WERI-Rb-1 (cell line): ENCODE measurements around the gene CAMK4.
"Not testable (repeated sequence)": the region's sequence is repeated elsewhere in the genome, so short reads cannot be mapped to it uniquely, and the experiment has no call there.

ENCODE experiments used
- DNase-seq: peaks from one replicate; pipeline ENCODE4 v3.0.0-alpha.2; 2020
- H3K27ac ChIP-seq: fragments of 250-450 bp; sonication (Bioruptor Pico); 2 replicates; pipeline ENCODE4 v1.5.1; 2020; ENCODE audit warnings: mild to moderate bottlenecking, moderate library complexity
- H3K27me3 ChIP-seq: fragments of 250-450 bp; sonication (Bioruptor Pico); 2 replicates; pipeline ENCODE4 v1.5.1; 2021; ENCODE audit warnings: mild to moderate bottlenecking, low read depth, moderate library complexity; ENCODE audit not compliant: insufficient read depth, severe bottlenecking
- H3K36me3 ChIP-seq: fragments of 250-450 bp; sonication (Bioruptor Pico); 2 replicates; pipeline ENCODE4 v1.5.1; 2020; ENCODE audit warnings: mild to moderate bottlenecking, moderate library complexity
- H3K4me3 ChIP-seq: 2 replicates; pipeline ENCODE4 v1.5.1; 2011; ENCODE audit warnings: low read depth, mild to moderate bottlenecking, control low read depth, low read length
- H3K9me3 ChIP-seq: fragments of 250-450 bp; sonication (Bioruptor Pico); 2 replicates; pipeline ENCODE4 v1.5.1; 2021; ENCODE audit warnings: mild to moderate bottlenecking, moderate library complexity; ENCODE audit not compliant: severe bottlenecking
- TF ChIP-seq, protein P1 (sequence below): IDR thresholded peaks from 2 replicates; pipeline ENCODE4 v1.5.1; 2011; ENCODE audit warnings: low read depth, mild to moderate bottlenecking, control low read depth, inconsistent platforms, low read length

CAMK4 gene

GRCh38 chr5:111295649-111296048 is 71.5 kb downstream of the CAMK4 start:
- H3K9me3 ChIP-seq, result no peaks in the 10 kb centered on the region
- TF ChIP-seq, protein P1, sequence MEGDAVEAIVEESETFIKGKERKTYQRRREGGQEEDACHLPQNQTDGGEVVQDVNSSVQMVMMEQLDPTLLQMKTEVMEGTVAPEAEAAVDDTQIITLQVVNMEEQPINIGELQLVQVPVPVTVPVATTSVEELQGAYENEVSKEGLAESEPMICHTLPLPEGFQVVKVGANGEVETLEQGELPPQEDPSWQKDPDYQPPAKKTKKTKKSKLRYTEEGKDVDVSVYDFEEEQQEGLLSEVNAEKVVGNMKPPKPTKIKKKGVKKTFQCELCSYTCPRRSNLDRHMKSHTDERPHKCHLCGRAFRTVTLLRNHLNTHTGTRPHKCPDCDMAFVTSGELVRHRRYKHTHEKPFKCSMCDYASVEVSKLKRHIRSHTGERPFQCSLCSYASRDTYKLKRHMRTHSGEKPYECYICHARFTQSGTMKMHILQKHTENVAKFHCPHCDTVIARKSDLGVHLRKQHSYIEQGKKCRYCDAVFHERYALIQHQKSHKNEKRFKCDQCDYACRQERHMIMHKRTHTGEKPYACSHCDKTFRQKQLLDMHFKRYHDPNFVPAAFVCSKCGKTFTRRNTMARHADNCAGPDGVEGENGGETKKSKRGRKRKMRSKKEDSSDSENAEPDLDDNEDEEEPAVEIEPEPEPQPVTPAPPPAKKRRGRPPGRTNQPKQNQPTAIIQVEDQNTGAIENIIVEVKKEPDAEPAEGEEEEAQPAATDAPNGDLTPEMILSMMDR, result no peak
- no peak for DNase-seq
- no peak overlapping the region for H3K27ac ChIP-seq
- H3K4me3 ChIP-seq, result no peak overlapping the region
- H3K27me3 ChIP-seq, result no peaks in the 10 kb centered on the region
- no peaks in the 10 kb centered on the region for H3K36me3 ChIP-seq

GRCh38 chr5:111296570-111296969 is 72.4 kb downstream of the CAMK4 start:
- TF ChIP-seq, protein P1, result no peak

GRCh38 chr5:111299067-111299481 is 74.9 kb downstream of the CAMK4 start:
- Histone ChIP-seq H3K27me3 (no peaks in the 10 kb centered on the region), H3K9me3 (no peaks in the 10 kb centered on the region), H3K27ac (no peak overlapping the region), H3K36me3 (no peaks in the 10 kb centered on the region), H3K4me3 (no peak overlapping the region)
- TF ChIP-seq, protein P1, result no peak
- DNase-seq, result no peak

More at GRCh38 chr5:111296570-111296969, 72.4 kb downstream of the CAMK4 start:
- Histone ChIP-seq H3K9me3 (no peaks in the 10 kb centered on the region), H3K27me3 (no peaks in the 10 kb centered on the region), H3K4me3 (no peak overlapping the region), H3K36me3 (no peaks in the 10 kb centered on the region), H3K27ac (no peak overlapping the region)
- no peak for DNase-seq

- H3K36me3 ChIP-seq, result no peaks in the 10 kb centered on the region
- H3K4me3 ChIP-seq, result no peak overlapping the region
- H3K27ac ChIP-seq, result no peak overlapping the region
- no peak for DNase-seq
- no peaks in the 10 kb centered on the region for H3K9me3 ChIP-seq
- TF ChIP-seq, protein P1, result no peak
- H3K27me3 ChIP-seq, result no peaks in the 10 kb centered on the region
Observed at GRCh38 chr5:111299831-111300432, 75.7 kb downstream of the CAMK4 start.

DNA sequence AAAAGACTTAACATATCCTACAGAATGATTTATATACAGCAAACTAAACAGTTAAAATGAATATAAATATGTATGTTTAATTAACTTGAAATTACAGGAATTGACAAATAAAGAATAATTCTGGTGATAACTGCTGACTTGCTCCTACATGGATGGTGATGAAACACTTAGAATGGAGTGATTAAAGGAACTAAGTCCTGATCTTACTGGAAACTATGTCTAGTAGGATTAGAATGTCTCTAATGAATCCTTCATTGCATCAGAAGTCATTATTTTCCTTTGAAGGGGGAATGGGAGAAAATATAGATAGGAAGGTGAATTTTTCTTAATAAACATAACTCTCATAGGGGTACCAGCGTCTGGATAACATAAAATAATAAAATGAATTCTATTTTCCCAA is 77.1 kb downstream of the CAMK4 start:
- no peaks in the 10 kb centered on the region for H3K9me3 ChIP-seq
- no peak overlapping the region for H3K27ac ChIP-seq
- no peaks in the 10 kb centered on the region for H3K27me3 ChIP-seq
- TF ChIP-seq, protein P1, result no peak
- no peak for DNase-seq
- H3K4me3 ChIP-seq, result no peak overlapping the region
- no peaks in the 10 kb centered on the region for H3K36me3 ChIP-seq

DNA sequence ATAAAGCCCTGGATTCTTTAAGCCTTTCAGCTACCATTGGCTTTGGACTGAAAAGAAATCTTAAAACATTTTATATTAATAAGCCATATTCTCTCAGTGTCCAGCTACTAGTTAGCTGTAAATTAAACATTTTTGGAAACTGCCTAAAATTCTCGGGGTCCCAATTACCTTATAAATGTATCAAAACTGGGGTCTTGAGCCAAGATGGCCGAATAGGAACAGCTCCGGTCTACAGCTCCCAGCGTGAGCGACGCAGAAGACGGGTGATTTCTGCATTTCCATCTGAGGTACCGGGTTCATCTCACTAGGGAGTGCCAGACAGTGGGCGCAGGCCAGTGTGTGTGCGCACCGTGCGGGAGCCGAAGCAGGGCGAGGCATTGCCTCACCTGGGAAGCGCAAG is 77.9 kb downstream of the CAMK4 start:
- H3K9me3 ChIP-seq, H3K27me3 ChIP-seq, DNase-seq, H3K27ac ChIP-seq, H3K36me3 ChIP-seq, H3K4me3 ChIP-seq: not testable (repeated sequence)
